Hepatocyte (in vitro differentiated cells): ENCODE measurements around the gene IRF2BPL. TPM values are rescaled to one million over a fixed set of nuclear protein-coding genes. Genes with fewer than 3 reads are reported as not detected.

Experiments used
- DNase-seq: peaks from one replicate; pipeline ENCODE4 v3.0.0-alpha.2; 2016; ENCODE audit warnings: low spot score
- H2AFZ ChIP-seq: fragments of 200-600 bp; sonication (generic); 2 replicates; pipeline ENCODE4 v1.6.0; 2016; ENCODE audit warnings: antibody characterized with exemption, mild to moderate bottlenecking
- H3K27ac ChIP-seq: fragments of 200-600 bp; sonication (generic); 2 replicates; pipeline ENCODE4 v1.5.1; 2016; ENCODE audit warnings: mild to moderate bottlenecking
- H3K27me3 ChIP-seq: fragments of 200-600 bp; sonication (generic); 2 replicates; pipeline ENCODE4 v1.6.1; 2016
- H3K36me3 ChIP-seq: fragments of 200-600 bp; sonication (generic); replicated peaks from 2 replicates; pipeline ENCODE4 v1.5.1; 2016; ENCODE audit warnings: low read depth; ENCODE audit not compliant: insufficient read depth
- H3K4me1 ChIP-seq: fragments of 200-600 bp; sonication (generic); 2 replicates; pipeline ENCODE4 v1.5.1; 2016; ENCODE audit warnings: mild to moderate bottlenecking, moderate library complexity; ENCODE audit not compliant: insufficient read depth
- H3K4me2 ChIP-seq: fragments of 200-600 bp; sonication (generic); 2 replicates; pipeline ENCODE4 v1.6.0; 2016
- H3K4me3 ChIP-seq: fragments of 200-600 bp; sonication (generic); 2 replicates; pipeline ENCODE4 v1.5.1; 2016; ENCODE audit warnings: mild to moderate bottlenecking
- H3K79me2 ChIP-seq: fragments of 200-600 bp; sonication (generic); 2 replicates; pipeline ENCODE4 v1.6.0; 2017; ENCODE audit warnings: mild to moderate bottlenecking
- H3K9me2 ChIP-seq: fragments of 200-600 bp; sonication (generic); replicated peaks from 2 replicates; pipeline ENCODE4 v1.6.0; 2017; ENCODE audit warnings: mild to moderate bottlenecking; ENCODE audit not compliant: insufficient read depth
- H3K9me3 ChIP-seq: fragments of 200-600 bp; sonication (generic); 2 replicates; pipeline ENCODE4 v1.5.1; 2016; ENCODE audit warnings: low read depth, mild to moderate bottlenecking
- H4K20me1 ChIP-seq: fragments of 200-600 bp; sonication (generic); 2 replicates; pipeline ENCODE4 v1.6.0; 2016; ENCODE audit warnings: mild to moderate bottlenecking; ENCODE audit not compliant: insufficient read depth, poor library complexity, severe bottlenecking
- EZH2 ChIP-seq: fragments of 200-600 bp; sonication (generic); IDR thresholded peaks from 2 replicates; pipeline ENCODE4 v1.6.1; 2016; ENCODE audit warnings: antibody characterized with exemption, mild to moderate bottlenecking, borderline replicate concordance
- EZH2phosphoT487 ChIP-seq: fragments of 200-600 bp; sonication (generic); IDR thresholded peaks from one replicate; pipeline ENCODE4 v1.6.1; 2018; ENCODE audit warnings: antibody characterized with exemption, mild to moderate bottlenecking, low read depth, moderate library complexity; ENCODE audit not compliant: unreplicated experiment, severe bottlenecking
- WGBS: methylation state at CpG from one replicate; pipeline ENCODE4 v1.1.6; 2016; ENCODE audit warnings: low lambda C conversion rate; ENCODE audit errors: missing lambda C conversion rate; 5-methylcytosine and 5-hydroxymethylcytosine counted together
- polyA plus RNA-seq: library from polyadenylated mRNA; unstranded; fragments of >200 nt; fragmentation: Nextera tagmentation; extraction: Ambion mirVana; gene quantifications from 2 replicates; pipeline ENCODE4 v1.2.1, GENCODE V29; 2016
- total RNA-seq: library from RNA; depleted of rRNA; stranded (reverse); fragments of >200 nt; gene quantifications from 2 replicates; pipeline ENCODE4 v1.2.3, GENCODE V29; 2014
- TF ChIP-seq, protein P1 (sequence below): fragments of 200-600 bp; sonication (generic); IDR thresholded peaks from 2 replicates; pipeline ENCODE4 v1.5.1; 2016; ENCODE audit warnings: antibody characterized with exemption, mild to moderate bottlenecking; ENCODE audit not compliant: poor library complexity

Gene IRF2BPL
- total and polyA plus RNA-seq, 2 experiments from 2014 or later = 34.5 to 52.1 TPM

DNA sequence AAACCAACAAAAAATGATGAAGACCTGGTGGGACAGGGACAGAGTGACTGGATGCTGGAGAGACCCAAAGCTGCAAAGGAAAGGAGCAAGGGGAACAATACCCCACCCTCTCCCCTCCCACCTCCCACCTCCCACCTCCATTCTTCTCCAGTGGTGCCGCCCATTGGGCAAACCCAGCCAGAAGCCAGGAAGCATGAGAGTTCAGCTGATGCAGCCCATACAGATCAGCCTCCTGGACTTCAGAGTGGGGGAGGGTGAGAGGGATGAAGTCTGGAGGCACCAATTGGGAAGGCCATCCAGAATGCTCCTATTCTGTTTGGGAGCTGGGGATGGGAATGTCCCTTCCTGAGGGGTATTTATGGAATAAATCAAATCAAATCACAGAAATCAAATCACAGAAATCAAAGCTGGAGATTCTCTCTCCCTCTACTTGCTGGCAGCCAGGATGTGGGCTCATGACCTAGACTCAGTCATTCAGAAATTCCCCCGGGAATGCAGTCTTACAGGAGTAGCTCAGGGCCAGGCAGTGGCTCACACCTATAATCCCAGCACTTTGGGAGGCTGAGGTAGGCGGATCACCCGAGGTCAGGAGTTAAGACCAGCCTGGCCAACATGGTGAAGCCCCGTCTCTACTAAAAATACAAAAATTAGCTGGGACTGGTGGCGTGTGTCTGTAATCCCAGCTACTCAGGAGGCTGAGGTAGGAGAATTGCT is 31.1 kb downstream of the IRF2BPL start:
- peak overlapping the region; percentile 97 for H3K27ac ChIP-seq
- peaks cover 56% of the 10 kb centered on the region for H3K4me1 ChIP-seq
- no peaks in the 10 kb centered on the region for H3K9me3 ChIP-seq
- no peaks in the 10 kb centered on the region for H3K27me3 ChIP-seq
- H3K79me2 ChIP-seq = no peaks in the 10 kb centered on the region
- no peak overlapping the region for H2AFZ ChIP-seq
- 78% methylated on average over 6 of the region's 6 CpGs for WGBS
- TF ChIP-seq EZH2phosphoT487 (no peak), EZH2 (no peak)
- TF ChIP-seq, protein P1, sequence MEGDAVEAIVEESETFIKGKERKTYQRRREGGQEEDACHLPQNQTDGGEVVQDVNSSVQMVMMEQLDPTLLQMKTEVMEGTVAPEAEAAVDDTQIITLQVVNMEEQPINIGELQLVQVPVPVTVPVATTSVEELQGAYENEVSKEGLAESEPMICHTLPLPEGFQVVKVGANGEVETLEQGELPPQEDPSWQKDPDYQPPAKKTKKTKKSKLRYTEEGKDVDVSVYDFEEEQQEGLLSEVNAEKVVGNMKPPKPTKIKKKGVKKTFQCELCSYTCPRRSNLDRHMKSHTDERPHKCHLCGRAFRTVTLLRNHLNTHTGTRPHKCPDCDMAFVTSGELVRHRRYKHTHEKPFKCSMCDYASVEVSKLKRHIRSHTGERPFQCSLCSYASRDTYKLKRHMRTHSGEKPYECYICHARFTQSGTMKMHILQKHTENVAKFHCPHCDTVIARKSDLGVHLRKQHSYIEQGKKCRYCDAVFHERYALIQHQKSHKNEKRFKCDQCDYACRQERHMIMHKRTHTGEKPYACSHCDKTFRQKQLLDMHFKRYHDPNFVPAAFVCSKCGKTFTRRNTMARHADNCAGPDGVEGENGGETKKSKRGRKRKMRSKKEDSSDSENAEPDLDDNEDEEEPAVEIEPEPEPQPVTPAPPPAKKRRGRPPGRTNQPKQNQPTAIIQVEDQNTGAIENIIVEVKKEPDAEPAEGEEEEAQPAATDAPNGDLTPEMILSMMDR = no peak
- DNase-seq = no peak
- no peak overlapping the region for H3K4me2 ChIP-seq
- H3K4me3 ChIP-seq = no peak overlapping the region
- no peaks in the 10 kb centered on the region for H3K9me2 ChIP-seq
- no peaks in the 10 kb centered on the region for H3K36me3 ChIP-seq
- H4K20me1 ChIP-seq = no peaks in the 10 kb centered on the region

- Histone ChIP-seq H3K4me2 (no peak overlapping the region), H3K79me2 (no peaks in the 10 kb centered on the region), H3K36me3 (no peaks in the 10 kb centered on the region), H3K4me1 (peaks cover 56% of the 10 kb centered on the region), H4K20me1 (no peaks in the 10 kb centered on the region), H3K9me2 (no peaks in the 10 kb centered on the region), H3K9me3 (no peaks in the 10 kb centered on the region), H3K27ac (peak overlapping the region; percentile 4), H3K4me3 (no peak overlapping the region), H2AFZ (no peak overlapping the region), H3K27me3 (no peaks in the 10 kb centered on the region)
- WGBS = 83% methylated on average over 2 of the region's 2 CpGs
- no peak for DNase-seq
- no peak for TF ChIP-seq EZH2
- TF ChIP-seq, protein P1 = no peak
- no peak for TF ChIP-seq EZH2phosphoT487
Measured at GRCh38 chr14:76996563-76997146, 31.9 kb downstream of the IRF2BPL start.

GRCh38 chr14:76995279-76996035 is 33.1 kb downstream of the IRF2BPL start:
- Histone ChIP-seq H3K9me2 (no peaks in the 10 kb centered on the region), H3K4me3 (no peak overlapping the region), H3K27me3 (no peaks in the 10 kb centered on the region), H2AFZ (no peak overlapping the region), H3K4me2 (no peak overlapping the region), H4K20me1 (no peaks in the 10 kb centered on the region), H3K9me3 (no peaks in the 10 kb centered on the region), H3K4me1 (peaks cover 47% of the 10 kb centered on the region), H3K79me2 (no peaks in the 10 kb centered on the region), H3K36me3 (no peaks in the 10 kb centered on the region), H3K27ac (no peak overlapping the region)
- 69% methylated on average over 4 of the region's 4 CpGs for WGBS
- no peak for TF ChIP-seq EZH2
- TF ChIP-seq, protein P1 = no peak
- no peak for TF ChIP-seq EZH2phosphoT487
- no peak for DNase-seq
